Measurements from ENCODE around the gene C1orf226.

GRCh38 chr1:162383091-162383490 lies 1.6 kb downstream of the C1orf226 start:
- TF ChIP-seq, protein P1, sequence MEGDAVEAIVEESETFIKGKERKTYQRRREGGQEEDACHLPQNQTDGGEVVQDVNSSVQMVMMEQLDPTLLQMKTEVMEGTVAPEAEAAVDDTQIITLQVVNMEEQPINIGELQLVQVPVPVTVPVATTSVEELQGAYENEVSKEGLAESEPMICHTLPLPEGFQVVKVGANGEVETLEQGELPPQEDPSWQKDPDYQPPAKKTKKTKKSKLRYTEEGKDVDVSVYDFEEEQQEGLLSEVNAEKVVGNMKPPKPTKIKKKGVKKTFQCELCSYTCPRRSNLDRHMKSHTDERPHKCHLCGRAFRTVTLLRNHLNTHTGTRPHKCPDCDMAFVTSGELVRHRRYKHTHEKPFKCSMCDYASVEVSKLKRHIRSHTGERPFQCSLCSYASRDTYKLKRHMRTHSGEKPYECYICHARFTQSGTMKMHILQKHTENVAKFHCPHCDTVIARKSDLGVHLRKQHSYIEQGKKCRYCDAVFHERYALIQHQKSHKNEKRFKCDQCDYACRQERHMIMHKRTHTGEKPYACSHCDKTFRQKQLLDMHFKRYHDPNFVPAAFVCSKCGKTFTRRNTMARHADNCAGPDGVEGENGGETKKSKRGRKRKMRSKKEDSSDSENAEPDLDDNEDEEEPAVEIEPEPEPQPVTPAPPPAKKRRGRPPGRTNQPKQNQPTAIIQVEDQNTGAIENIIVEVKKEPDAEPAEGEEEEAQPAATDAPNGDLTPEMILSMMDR (IDR thresholded peaks at IDR 0.05; ENCODE audit: poor library complexity): no peak
- TF ChIP-seq EZH2 (IDR thresholded peaks at IDR 0.05; ENCODE audit: borderline replicate concordance): no peak

Measured in hepatocyte (in vitro differentiated cells).